SW 1271 (cell line): ENCODE measurements around the gene PHC2.
A peak's percentile ranks its signal among the peaks of the same experiment; 100 is the strongest.

Experiments
- DNase-seq, 2 experiments: peaks; one replicate each; lab custom pipeline; 2025; lab: John Stamatoyannopoulos, UW

Gene PHC2, protein sequence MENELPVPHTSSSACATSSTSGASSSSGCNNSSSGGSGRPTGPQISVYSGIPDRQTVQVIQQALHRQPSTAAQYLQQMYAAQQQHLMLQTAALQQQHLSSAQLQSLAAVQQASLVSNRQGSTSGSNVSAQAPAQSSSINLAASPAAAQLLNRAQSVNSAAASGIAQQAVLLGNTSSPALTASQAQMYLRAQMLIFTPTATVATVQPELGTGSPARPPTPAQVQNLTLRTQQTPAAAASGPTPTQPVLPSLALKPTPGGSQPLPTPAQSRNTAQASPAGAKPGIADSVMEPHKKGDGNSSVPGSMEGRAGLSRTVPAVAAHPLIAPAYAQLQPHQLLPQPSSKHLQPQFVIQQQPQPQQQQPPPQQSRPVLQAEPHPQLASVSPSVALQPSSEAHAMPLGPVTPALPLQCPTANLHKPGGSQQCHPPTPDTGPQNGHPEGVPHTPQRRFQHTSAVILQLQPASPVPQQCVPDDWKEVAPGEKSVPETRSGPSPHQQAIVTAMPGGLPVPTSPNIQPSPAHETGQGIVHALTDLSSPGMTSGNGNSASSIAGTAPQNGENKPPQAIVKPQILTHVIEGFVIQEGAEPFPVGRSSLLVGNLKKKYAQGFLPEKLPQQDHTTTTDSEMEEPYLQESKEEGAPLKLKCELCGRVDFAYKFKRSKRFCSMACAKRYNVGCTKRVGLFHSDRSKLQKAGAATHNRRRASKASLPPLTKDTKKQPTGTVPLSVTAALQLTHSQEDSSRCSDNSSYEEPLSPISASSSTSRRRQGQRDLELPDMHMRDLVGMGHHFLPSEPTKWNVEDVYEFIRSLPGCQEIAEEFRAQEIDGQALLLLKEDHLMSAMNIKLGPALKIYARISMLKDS

GRCh38 chr1:33430692-33431593 lies at the start of gene PHC2:
PHC2 (minus strand) TSS chr1:33431095; CDS start chr1:33375539, 55,556 bp downstream.
- peak; percentile 84 to 92 for DNase-seq

- DNase-seq: no peak
Measured at GRCh38 chr1:33477451-33477850, 46.6 kb upstream of the PHC2 start.

- no peak for DNase-seq
Measured at GRCh38 chr1:33473900-33474299, 43.0 kb upstream of the PHC2 start.

DNA sequence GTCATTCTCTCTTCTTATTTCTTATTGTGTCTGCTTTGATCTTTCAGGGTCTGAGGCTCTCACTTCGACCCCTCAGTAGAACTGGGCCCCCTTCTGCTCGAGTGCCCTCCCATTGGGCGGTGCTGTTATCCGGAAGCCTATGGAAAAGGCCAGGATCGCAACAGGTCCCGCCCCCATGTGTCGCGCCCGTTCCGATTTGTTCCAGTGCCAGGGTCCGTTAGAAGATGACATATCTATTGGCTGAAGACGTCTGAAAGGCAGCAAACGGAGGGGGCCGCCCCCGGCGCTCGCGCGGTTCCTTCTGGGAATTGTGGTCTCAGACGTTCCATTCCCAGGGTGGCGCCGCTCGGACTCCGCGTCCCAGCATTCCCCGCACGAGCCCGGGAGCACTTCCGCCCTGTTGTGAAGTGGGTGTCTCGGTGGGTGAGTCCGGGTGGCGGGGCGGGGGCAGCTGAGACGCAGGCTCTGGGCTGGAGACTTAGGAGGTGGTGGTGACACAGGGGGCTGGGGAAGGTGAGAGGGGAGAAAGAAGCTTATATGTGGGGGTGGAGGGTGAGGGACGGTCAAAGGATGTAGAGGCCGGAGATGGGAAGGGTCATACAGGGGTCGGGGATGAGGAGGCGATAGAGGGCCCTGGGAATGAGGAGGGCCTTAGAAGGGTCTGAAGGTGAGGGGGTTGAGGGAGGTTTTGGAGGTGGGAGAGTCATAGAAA lies 41.5 kb upstream of the PHC2 start, which contains the start of gene ZSCAN20:
TSS of gene ZSCAN20 (plus strand) at position 377 of the 712 bp plus-strand sequence. CDS start 6,644 bp downstream, outside the sequence.
- peak; percentile 87 to 97 for DNase-seq

DNA sequence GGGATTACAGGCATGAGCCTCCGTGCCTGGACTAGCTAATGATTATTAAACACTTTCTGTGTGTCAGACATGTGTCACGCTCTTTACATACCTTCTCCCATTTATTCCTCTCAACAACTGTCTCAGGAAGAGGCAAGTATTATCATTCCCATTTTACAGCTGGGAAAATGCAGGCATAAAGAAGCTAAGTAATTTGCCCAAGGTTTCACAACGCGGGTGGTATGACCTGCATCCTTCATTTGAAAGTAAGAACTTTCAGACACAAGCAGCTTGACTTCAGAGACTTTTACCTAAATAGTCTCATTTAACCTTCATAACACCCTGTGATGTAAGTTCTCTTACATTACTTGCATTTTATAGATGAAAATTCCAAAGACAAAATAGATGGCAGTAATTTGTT lies 40.5 kb upstream of the PHC2 start:
- no peak for DNase-seq

GRCh38 chr1:33470495-33471012 lies 39.7 kb upstream of the PHC2 start:
- peak in 1 of 2 experiments; percentile 71 for DNase-seq

- DNase-seq: no peak
Measured at GRCh38 chr1:33469691-33470090, 38.8 kb upstream of the PHC2 start.

DNA sequence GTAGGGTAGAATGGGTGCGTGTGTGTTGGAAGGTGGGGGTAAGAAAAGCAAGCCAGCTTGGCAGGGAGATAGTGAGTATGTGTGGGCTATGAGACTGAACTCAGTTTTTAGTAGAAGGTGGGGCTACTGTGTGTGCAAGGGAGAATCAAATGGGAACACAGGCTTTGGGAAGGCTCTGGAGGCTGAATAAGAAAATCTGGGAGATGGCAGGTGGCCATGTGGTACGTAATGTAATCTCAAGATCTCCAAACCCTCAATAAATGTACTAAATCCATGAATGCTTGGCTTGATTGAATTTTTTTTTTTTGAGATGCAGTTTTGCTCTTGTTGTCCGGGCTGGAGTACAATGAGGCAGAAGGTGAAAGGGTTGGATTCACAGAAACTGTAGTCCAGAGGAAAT lies 38.1 kb upstream of the PHC2 start:
- DNase-seq: no peak

- no peak for DNase-seq
Measured at GRCh38 chr1:33468531-33468930, 37.6 kb upstream of the PHC2 start.

GRCh38 chr1:33468011-33468410 lies 37.1 kb upstream of the PHC2 start:
- DNase-seq: no peak

DNA sequence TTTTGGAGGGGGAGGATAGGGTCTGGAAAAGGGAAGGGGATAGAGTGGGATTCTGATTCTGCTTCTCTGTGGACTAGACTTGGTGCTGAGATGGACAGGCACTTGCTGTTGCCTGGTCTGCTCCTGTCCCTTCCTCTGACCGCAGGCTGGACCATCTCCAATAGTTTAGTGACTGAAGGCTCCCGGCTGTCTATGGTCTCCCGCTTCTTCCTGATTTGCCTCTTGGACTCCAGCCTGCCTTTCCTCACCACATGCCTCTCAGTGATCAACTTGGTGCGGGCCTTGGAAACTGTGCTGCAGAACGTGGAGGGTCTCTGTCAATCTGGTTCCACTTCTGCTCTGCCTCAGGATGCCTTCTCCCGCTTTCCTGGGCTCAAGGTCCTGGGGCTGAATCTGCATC lies 35.3 kb upstream of the PHC2 start:
- DNase-seq: no peak

DNA sequence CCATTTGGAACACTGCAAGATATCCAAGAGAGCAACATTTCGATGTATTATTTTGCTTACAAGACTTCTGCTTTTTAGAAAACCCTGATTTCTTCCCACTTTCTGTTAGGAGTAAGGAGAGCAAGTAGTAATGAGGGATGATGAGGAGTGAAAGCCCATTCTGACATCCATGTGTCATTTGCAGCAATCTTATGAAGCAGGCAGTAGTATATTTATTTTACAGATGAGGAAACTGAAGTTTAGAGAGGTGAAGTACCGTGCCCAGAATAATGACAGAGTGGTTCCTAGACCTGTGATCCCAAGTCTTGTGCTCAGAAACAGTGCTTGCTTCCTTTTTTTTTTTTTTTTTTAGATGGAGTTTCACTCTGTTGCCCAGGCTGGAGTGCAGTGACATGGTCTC lies 34.4 kb upstream of the PHC2 start:
- DNase-seq: no peak

GRCh38 chr1:33464552-33464951 lies 33.7 kb upstream of the PHC2 start:
- DNase-seq: no peak

DNA sequence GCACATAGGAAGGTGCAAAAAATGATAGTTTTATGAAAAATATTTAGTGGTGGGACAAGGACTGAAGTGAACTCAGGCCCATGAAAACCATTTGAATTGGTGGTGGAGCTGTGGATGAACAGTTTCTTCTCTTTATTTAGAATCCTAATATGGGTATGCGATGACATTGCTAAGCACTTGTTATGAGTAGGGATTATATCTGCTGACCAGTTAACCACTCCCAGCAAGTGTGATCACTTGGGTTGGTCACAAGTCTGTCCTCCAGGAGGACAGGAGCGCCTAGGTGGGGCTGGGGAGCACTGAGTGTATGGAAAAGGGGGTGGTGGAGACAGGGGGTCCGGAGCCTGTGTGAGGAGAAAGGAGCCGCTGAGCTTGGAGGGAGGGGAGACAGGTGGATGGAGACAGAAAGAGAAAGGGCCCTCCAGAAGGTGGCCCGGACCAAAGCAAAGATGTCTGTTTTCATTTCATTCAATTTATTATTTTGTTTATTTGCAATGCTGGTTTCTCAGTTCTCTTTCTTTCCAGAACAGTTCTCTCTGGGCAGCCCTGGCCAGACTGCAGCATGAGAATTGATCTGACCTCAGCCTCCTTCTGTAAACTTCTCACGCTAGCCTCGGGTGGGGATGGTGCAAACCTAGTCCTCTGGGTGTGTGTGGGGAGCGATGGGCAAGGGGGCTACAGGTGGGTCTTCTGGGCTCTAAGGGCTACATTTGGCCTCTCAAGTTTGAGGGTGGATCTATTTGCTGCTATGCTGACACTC lies 31.7 kb upstream of the PHC2 start:
- DNase-seq: no peak

DNA sequence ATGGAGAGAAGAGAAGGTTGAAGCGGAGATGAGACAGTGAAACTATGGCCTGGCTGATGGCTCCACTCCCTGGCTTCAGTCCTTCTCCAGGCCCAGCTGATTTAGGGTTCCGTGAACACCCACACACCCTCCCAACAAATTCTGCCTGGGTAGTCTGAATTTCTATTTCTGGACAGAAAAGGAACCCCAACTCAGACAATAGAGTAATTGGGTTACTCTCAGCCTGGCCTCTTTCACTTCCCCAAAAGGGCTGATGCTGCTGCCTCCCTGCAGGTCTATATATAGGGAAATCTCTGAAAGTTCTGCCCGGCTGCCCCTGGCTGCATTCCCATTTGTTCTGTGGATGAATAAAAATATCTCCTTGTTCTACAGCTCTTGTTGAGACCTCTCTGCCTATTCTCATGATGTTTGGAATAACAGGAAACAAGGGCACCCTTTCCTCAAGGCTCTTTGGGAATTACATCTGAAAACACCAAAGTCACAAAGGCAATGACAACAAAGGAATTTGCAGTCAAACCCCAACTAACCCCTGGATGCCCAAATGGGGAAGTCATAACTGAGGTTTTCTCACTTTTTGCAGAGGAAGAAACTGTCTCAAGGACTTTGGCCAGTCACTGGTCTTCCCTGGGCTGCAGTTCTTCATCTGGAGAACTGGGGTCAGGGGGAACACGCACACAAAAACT lies 30.2 kb upstream of the PHC2 start:
- no peak for DNase-seq

- DNase-seq: no peak
Measured at GRCh38 chr1:33460144-33460543, 29.2 kb upstream of the PHC2 start.

DNA sequence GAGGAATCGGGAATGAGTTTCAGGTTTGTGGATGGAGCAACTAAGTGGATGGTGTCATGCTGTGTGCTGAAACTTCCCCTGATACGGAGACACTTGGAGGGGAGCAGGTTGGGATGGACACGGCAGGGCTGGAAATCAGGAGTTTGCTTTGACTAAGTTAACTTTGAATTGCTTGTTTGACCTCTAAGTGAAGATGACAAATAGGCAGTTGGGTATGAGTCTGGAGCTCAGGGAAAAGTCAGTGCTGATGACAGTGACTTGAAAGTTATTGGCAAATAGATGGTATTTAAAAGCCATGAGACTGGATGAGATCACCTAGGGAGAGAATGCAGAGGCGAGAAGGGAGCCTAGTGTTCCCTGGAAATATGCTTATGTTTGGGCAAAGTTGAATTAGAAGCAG lies 28.8 kb upstream of the PHC2 start:
- no peak for DNase-seq

DNA sequence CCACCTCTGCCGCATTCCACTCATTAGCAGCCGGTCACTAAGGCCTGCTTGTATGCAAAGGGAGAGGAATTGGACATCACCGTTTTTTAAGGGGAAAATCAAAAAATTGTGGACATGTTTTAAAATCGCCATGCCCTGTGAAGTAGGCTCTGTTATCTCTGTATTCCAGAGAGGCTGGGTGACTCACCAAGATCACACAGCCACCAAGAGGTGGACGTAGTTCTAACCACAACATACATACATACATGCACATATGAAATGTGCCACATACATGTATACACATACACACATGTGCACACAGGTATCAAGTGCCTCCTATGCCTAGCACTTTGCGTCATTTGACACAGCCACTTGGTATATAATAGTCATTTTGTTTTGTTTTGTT lies 25.6 kb upstream of the PHC2 start:
- no peak for DNase-seq
